H54 (cell line): Measurements from ENCODE around the gene PRSS36.
"Not testable (repeated sequence)": the region's sequence is repeated elsewhere in the genome, so short reads cannot be mapped to it uniquely, and the experiment has no call there.

Source experiments
- DNase-seq: peaks from one replicate; pipeline ENCODE4 v3.0.0; 2011; ENCODE audit warnings: low spot score, mixed read lengths; ENCODE audit not compliant: insufficient read length
- FAIRE-seq: peaks from 3 replicates; lab custom pipeline; 2011; peaks lifted over from hg19 to GRCh38; lab: Jason Lieb, UNC
- POLR2A ChIP-seq: IDR thresholded peaks from 2 replicates; pipeline ENCODE4 v1.6.1; 2011; ENCODE audit warnings: low read depth, mild to moderate bottlenecking, low read length

Gene PRSS36

DNA sequence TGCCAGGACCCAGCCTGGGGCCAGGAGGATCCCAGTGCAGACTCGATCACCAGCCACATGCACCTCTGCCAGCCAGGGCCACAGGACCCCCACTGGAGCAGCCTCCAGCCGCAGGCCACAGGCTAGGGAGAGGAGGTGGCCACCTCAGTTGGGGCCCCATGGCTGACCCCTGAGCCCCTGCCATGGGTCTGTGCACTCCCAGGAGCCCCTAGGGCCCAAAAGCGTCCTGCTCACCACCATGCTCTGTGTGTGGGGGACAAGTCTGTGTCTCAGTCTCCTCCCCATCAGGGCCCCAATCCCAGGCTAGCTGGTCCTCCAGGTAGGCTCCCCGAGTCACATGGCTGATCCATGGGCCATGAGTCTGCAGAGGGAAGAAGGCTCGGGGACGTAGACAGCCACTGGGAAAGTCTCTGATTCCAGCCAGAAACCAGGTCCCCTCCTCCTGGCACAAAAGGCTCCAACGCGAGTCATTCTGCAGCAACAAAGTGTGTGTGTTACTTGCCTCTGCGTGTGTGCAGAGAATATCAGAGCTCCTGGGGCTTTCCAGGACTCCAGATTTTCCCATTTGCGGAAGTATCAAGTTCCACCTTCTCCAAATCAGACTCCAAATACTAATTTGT lies 8.3 kb downstream of the PRSS36 start:
- no peak for FAIRE-seq
- no peak for DNase-seq
- TF ChIP-seq POLR2A: no peak

DNA sequence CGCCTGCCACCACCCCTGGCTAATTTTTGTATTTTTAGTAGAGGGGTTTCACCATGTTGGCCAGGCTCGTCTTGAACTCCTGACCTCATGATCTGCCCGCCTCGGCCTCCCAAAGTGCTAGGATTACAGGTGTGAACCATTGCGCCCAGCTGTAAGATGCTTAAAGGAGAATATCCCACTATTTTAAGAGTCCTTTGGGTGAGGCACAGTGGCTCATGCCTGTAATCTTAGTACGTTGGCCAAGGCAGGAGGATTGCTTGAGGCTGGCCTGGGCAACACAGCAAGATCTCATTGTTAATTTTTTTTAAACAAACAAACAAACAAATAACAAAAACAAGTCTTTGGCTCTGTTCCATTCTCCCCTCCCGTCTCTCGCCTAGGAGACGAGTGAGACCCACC lies 8.8 kb downstream of the PRSS36 start:
- not testable (repeated sequence) for DNase-seq

DNA sequence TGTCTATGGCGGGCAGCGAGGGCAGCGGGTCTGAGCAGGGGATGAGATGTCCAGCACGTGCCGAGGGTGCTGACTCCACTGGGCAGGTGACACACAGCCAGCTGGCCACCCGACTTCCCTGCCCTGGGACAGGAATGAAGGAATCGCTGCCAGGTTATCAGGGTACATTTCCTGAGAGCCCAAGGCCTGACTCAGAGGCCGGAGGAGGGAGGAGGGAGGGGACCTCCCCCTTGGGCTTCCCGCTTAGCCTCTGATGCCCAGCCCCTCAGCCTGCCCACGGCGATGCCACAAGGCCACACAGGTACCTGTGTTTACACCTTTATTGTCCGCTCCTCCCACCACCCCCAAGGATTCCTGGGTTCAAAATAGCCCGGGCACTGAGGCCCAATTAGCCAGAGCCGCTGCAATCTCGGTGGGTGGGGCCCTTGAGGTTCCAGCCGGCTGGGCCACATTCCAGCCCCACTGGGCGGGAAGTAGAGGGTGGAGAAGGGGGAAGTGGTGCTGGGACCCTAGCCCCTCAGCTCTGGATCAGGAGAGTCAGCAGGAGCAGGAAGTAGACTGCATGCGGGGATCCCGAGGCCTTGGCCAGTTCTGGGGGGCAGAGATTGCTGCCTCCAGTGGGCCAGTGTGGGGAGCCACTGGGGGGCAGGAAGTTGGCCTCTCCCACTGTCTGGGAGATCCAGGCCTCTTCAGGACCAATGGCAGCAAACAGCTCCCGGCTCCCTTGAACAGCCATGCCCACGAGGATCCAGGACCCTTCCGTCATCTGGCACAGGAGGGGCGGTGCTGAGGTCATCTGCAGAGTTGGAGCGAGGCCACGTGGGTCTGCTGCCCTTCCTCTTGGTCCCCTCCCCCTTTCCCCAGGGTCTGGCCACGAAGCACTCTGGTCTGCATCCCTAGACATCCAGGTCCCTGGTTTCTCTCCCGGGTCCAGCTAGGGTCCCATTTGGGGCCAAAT lies 11.0 kb downstream of the PRSS36 start:
- FAIRE-seq: peak; percentile 84

More for the DNA sequence above, 8.8 kb downstream of the PRSS36 start:
- FAIRE-seq: not testable (repeated sequence)

DNA sequence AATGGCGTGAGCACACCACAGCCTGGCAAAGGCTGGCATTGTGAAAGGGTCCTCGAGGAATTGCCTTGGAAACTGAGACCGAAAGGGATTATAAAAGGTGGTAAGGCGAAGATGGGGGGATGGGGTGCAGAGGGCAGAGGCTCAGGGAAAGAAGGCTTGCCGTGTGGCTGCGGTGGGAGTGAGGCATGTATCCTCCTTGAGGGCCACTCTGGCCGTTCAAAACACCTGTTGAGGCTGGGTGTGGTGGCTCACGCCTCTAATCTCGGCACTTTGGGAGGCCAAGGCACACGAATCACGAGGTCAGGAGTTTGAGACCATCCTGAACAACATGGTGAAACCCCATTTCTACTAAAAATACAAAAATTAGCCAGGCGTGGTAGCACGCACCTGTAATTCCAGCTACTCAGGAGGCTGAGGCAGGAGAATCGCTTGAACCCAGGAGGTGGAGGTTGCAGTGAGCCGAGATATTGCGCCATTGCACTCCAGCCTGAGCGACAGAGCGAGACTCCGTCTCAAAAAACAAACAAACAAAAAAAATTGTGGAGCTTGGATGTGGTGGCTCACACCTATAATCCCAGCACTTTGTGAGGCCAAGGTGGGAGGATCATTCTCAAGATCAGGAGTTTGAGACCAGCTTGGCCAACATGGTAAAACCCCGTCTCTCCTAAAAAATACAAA lies 12.9 kb downstream of the PRSS36 start:
- not testable (repeated sequence) for DNase-seq, FAIRE-seq

More for the DNA sequence above, 11.0 kb downstream of the PRSS36 start:
- peak; percentile 8; the same call in 1 of the 2 replicates for TF ChIP-seq POLR2A
- peak; percentile 97 for DNase-seq

DNA sequence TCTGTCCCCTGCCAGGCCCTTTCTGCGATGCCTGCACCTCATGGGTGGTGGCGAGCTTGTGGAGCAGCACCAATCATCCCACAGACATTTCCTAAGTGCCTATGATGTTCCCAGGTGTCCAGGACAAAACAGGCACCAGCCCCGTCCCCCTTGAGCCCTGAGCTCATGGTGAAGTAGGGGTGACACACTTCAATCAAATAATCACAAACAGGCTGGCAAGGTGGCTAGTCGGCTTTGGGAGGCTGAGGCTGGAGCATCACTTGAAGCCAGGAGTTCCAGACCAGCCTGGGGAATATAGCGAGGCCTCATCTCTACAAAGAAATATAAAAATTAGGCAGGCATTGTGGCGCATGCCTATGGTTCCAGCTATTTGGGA lies 13.6 kb downstream of the PRSS36 start:
- no peak for DNase-seq
- no peak for FAIRE-seq
- no peak for TF ChIP-seq POLR2A

DNA sequence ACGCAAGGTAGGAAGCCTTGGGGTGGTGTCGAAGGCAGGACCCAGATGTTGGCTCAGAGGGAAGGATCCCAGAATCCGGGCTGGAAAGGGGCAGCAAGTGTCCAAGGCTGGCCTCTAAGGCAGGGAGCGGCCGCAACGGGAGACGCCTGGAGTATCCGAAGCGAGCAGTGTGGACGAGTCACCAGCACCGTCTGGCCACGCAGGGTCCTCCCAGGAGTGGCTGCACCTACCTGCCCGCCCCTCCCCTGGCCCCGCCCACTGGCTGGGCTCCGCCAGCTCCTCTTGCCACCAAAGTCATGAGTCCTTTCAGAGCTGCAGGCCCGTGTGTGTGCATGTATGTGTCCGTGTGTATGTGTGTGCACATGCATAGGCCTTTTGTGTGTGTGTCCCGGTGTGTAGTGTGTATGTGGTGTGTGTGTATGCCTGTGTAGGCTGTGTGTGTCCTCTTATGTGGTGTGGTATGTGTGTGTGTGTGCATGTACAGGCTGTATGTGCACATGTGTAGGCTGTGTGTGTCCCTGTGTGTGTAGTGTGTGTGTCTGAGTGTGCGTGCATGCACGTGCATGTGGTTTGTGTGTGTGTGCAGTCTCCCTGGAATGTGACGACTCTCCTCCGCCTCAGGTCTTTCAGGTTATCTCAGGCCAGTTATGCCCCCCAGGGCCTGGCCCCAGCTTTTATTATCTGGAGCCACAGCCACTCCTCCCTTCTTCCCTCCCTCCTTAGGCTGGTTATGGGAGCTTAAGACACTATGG lies 14.2 kb downstream of the PRSS36 start, which contains the start of gene PRSS8:
TSS of gene PRSS8 (minus strand) at position 193 of the 752 bp plus-strand sequence. CDS start 229 bp downstream, outside the sequence.
- FAIRE-seq (no peak), DNase-seq (no peak)
- TF ChIP-seq POLR2A: no peak

DNA sequence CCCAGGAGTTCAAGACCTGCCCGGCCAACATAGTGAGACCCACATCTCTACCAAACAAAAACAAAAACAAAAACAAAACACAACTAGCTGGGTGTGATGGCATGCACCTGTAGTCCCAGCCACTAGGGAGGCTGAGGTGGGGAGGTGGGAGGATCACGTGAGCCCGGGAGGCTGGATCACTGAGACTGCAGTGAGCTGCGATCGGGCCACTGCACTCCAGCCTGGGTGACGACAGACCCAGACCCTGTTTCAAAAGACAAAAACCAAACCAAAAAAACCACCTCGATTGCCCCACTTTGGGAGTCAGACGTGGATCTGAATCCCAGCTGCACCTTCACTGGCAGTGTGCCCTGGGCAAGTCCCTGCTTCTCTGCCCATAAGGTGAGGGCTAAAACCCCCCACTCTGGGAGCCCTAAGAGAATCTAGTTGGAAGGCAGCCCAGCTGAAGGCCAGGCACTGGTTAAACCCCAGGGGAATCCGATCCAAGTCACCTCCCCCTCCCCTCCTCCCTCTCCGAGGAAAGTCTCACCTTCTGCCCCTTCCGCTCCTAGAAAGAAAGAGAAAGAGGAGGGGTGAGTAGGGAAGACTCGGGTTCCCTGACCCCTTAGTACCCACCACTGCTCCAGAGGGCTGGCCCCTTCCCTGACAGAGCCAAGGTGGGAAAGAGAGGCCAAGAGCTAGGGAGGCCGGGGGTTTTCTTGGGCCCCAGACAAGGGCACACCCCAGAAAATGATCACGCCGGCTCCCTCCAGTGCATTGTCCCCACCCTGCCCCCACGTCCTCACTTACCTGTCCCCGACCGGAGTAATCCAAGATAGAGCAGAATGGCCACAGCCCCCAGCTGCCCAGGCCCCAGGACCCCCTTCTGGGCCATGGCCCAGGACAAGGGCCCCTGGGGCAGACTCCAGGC lies 15.0 kb downstream of the PRSS36 start:
- FAIRE-seq (no peak), DNase-seq (no peak)
- no peak for TF ChIP-seq POLR2A

DNA sequence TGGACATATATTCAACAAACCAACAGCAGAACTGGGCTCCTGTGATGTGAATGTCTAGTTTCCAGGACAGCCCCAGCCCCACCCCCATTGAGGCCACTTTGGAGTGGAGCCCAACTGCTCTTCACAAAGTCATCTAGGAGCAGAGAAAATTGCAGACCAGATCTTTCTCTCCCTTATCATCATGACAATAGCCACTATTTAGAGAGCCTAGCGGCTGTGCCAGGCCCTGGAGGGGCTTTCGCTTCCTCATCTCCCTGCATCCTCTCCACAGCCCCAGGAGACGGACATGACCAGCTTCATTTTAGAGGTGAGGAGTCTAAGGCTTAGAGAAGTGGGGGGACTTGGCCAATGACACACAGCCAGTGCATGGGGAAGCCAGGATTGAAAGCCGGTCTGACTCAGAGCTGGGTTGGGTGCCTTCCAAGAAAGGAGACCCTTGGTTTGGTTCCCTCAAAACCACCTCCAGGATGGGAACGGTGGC lies 15.7 kb downstream of the PRSS36 start:
- FAIRE-seq: no peak
- DNase-seq: no peak

DNA sequence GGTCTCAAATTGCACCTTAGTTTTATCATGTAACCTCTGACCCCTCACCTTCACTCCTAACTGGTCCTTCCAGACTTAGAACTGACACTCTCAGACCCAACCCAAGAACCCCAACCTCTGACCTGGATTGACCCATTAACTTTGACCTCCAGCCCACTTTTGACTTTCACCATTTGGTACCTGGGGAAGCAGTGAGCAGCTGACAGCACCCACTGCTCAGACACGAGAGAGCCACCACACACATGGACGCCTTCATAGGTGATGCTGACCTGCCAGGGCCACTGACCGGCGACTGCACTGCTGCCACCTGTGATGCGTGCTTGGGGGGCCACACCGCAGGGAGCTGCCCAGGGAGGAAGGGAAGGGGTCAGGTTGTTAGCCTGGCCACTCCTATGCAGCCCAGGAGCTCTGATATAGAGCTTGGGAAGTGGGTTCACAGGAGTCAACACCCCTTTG lies 16.8 kb downstream of the PRSS36 start:
- FAIRE-seq (no peak), DNase-seq (no peak)
- no peak for TF ChIP-seq POLR2A

More for the DNA sequence above, 15.7 kb downstream of the PRSS36 start:
- no peak for TF ChIP-seq POLR2A

DNA sequence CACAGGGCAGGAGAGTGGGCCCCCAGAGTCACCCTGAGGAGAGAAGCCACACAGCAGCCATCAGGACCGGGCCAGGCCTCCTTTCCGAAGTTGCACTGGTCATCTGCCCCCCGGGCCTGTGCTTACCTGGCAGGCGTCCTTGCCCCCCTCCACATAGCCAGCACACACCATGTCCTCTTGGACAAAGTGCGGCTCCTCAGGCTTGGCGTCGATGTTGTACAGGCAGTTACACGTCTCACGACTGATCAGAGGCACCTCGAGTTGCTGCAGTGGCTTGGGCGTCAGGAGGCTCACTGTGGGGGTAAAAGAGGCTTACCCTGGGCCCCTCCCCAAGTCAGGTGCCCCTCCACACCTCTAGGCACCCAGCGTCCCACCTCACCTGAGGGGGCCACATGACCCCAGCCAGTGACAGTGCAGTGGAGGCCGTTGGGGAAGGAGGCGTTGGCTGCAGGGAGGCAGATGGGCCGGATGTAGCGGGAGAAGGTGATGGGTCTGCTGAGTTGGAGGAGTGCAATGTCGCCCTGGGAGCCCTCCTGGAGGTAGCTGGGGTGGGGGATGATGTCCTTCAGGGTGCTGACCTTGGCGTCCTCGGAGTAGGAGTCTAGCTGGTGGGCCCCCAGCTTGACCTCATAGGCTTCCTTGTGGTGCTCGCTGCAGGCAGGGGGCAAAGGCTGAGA lies 17.4 kb downstream of the PRSS36 start:
- FAIRE-seq (no peak), DNase-seq (no peak)
- no peak for TF ChIP-seq POLR2A

DNA sequence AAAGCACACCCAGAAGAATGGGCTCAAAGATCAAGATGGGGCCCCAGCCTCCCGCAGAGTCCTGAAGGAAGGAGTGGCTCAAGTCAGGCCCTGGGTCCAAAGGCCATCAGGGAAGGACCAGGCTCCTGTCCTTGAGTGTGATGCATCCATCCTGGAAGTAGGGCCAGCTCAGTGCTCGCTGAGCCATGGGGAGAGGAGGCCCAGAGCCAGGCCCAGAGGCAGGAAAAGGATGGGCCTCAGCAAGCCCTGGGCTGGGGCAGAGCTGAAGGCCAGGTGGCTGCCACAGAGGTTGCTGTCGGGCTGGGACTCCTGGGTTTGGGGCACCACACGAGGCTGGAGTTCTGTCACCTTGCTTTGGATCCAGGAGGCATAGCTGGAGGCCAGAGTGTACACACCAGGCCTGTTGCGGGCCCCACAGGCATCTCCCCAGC lies 18.0 kb downstream of the PRSS36 start:
- DNase-seq: no peak
- no peak for TF ChIP-seq POLR2A
- FAIRE-seq: no peak

DNA sequence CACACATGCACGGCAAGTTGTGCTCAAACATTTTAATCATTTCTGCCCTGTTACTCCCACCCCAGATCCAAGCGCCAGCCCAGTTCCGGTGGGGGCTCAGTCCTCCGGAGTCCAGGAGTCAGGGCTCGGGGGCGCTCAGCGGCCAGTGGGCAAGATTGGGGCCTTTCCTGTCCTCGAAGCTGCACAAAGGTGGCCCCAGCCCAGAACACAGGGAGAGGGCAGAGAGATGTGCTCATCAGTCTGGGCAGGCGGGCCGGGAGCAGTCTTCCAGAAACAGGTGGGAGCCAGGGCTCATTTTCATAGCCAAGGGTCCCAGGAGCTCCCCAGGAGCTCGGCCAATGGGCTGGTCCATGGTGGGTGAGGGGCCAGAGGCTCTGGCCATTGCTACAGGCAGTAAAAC lies 18.4 kb downstream of the PRSS36 start:
- no peak for DNase-seq
- no peak for TF ChIP-seq POLR2A
- FAIRE-seq: no peak
